Lower leg skin (tissue), 4 donors: ENCODE measurements around the gene DNAJC16. TPM values are rescaled to one million over a fixed set of nuclear protein-coding genes. Genes with fewer than 3 reads are reported as not detected.

Source experiments
- DNase-seq, 2 donors: peaks; one replicate each; pipeline ENCODE4 v3.0.0-alpha.2; 2019; ENCODE audit warnings: low spot score in 2 of 2
- H3K4me3 ChIP-seq: fragments of 200-600 bp; sonication (generic); 2 replicates; pipeline ENCODE4 v1.5.1; 2017; ENCODE audit warnings: mild to moderate bottlenecking, low read depth; ENCODE audit not compliant: poor library complexity, severe bottlenecking
- POLR2A ChIP-seq, 2 donors: fragments of 450-650 bp; IDR thresholded peaks; one replicate each; pipeline ENCODE4 v1.6.1; 2016 to 2017; ENCODE audit warnings: antibody characterized with exemption in 2 of 2, mild to moderate bottlenecking in 1 of 2, moderate library complexity in 1 of 2
- WGBS, 2 donors: methylation state at CpG; one replicate each; pipeline ENCODE4 v1.1.5; 2018; 5-methylcytosine and 5-hydroxymethylcytosine counted together
- intact Hi-C: fragments of 100-400 bp; cut with DNase I; formaldehyde crosslinking; loops from one replicate; pipeline ENCODE4 v1.15.0; 2023; ENCODE audit warnings: low total_unique reads
- total RNA-seq, 4 donors: library from RNA; depleted of rRNA; stranded (reverse); fragments of >200 nt; gene quantifications; one replicate each; pipeline ENCODE4 v1.1.0, GENCODE V29; 2016
- TF ChIP-seq, protein P1 (sequence below), 3 donors: fragments of 450-650 bp; IDR thresholded peaks; one replicate each; pipeline ENCODE4 v1.5.1; 2016; ENCODE audit warnings: antibody characterized with exemption in 3 of 3, mild to moderate bottlenecking in 3 of 3, moderate library complexity in 2 of 3

Gene DNAJC16
- total RNA-seq, 4 donors from 2014 or later, result 14.3 to 20.0 (median 19.7) TPM

DNA sequence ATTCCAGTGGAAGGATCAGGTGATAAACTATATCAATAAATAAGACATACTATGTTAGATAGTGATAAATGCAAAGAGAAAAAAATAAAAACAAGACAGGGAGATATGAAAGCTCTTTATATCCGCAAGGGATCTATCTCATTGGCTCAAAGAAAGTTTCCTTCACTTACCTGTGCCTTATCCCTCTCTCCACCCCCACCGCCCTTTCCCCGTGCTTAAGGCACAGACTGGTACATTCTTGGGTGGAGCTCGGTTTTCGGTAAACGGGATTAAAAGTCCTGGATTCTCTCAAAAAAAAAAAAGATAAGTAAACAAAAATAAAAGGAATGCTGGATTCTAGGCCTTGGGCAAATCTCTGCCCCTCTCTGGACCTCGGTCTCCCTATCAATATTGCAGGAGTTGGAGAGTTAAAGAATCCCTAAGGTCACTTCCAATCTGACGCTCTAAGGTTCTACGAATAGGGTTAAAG, 593 bp upstream of the DNAJC16 start:
- WGBS, 2 donors, result 8 to 10% methylated on average over 9 of the region's 9 CpGs
- peak overlapping the region; percentile 9 for H3K4me3 ChIP-seq
- DNase-seq, result peak; percentile 27 to 82
- intact Hi-C loops, result loop anchor here (5.0 kb wide), 1 partner anchor 231 kb away; the partner anchor contains the start of gene FBLIM1
- TF ChIP-seq, protein P1, sequence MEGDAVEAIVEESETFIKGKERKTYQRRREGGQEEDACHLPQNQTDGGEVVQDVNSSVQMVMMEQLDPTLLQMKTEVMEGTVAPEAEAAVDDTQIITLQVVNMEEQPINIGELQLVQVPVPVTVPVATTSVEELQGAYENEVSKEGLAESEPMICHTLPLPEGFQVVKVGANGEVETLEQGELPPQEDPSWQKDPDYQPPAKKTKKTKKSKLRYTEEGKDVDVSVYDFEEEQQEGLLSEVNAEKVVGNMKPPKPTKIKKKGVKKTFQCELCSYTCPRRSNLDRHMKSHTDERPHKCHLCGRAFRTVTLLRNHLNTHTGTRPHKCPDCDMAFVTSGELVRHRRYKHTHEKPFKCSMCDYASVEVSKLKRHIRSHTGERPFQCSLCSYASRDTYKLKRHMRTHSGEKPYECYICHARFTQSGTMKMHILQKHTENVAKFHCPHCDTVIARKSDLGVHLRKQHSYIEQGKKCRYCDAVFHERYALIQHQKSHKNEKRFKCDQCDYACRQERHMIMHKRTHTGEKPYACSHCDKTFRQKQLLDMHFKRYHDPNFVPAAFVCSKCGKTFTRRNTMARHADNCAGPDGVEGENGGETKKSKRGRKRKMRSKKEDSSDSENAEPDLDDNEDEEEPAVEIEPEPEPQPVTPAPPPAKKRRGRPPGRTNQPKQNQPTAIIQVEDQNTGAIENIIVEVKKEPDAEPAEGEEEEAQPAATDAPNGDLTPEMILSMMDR (IDR thresholded peaks at IDR 0.05), result no peak
- no peak for TF ChIP-seq POLR2A (IDR thresholded peaks at IDR 0.05)

DNA sequence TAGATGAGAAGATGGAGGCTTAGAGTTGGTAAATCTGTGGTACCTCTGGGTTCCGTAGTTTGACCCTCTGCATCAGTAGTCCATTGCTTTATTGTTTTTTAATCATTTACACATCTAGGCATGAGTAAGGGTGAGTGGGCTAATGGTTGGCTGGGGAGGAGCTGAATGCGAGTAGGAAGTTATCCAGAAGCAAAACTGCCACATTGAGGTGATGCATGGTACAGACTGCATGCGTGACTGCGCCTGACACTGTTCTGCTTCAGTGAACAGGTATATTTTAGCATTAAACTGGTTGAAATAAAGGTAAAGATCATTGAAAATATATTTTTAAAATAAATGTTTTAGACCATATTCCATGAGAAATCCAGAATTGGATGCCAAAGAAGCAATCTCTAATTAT, 4.4 kb downstream of the DNAJC16 start:
- no peak for TF ChIP-seq POLR2A (IDR thresholded peaks at IDR 0.05)
- TF ChIP-seq, protein P1 (IDR thresholded peaks at IDR 0.05), result no peak
- intact Hi-C loops, result no loop called here
- 96 to 98% methylated on average over 4 of the region's 4 CpGs for WGBS, 2 donors
- DNase-seq, result peak in 1 of 2 donors; percentile 21
- H3K4me3 ChIP-seq, result no peak overlapping the region

DNA sequence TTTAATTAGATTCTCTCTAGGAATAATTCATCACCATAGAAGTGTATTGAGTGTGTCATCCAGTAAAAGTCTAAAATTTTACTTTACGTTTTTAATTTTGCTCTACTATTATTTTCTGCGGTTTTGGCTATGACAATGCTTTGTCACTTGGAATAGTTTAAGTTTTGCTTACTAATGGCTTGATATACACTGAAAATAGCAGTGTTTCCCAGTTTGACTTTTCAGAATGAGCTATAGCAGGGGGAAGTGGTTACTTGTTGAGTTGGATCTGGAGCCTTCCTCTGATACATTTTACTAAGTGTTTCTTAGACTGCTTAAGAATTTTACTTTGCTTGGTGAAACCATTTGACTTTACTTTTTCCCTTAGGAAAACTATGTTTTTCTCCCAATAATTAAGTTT, 5.0 kb downstream of the DNAJC16 start:
- intact Hi-C loops, result no loop called here
- no peak for DNase-seq
- no peak overlapping the region for H3K4me3 ChIP-seq
- TF ChIP-seq, protein P1 (IDR thresholded peaks at IDR 0.05), result no peak
- TF ChIP-seq POLR2A (IDR thresholded peaks at IDR 0.05), result no peak
- 79 to 81% methylated on average over 2 of the region's 2 CpGs for WGBS, 2 donors

DNA sequence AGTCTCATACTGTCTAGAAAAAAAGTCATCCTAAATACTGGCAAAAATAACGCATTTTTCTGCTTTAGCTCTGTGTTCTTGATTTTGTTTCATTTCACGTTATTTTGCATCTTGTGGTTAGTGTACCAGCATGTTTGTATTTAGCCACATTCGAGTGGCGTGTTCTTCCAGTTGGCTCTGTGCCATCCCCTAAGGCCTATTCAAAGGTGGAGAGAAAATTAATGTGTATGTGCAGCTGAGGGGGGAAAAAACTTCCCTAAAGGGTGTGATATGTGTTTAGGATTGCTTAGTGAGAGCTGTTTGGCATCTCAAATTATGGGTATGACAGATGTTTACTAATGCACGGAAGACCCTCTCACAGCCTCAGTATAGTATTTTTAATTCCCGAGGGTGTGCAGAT, 12.1 kb downstream of the DNAJC16 start:
- intact Hi-C loops, result no loop called here
- TF ChIP-seq, protein P1 (IDR thresholded peaks at IDR 0.05), result no peak
- TF ChIP-seq POLR2A (IDR thresholded peaks at IDR 0.05), result no peak
- DNase-seq, result peak in 1 of 2 donors; percentile 8
- H3K4me3 ChIP-seq, result no peak overlapping the region
- 56 to 66% methylated on average over 6 of the region's 6 CpGs for WGBS, 2 donors

DNA sequence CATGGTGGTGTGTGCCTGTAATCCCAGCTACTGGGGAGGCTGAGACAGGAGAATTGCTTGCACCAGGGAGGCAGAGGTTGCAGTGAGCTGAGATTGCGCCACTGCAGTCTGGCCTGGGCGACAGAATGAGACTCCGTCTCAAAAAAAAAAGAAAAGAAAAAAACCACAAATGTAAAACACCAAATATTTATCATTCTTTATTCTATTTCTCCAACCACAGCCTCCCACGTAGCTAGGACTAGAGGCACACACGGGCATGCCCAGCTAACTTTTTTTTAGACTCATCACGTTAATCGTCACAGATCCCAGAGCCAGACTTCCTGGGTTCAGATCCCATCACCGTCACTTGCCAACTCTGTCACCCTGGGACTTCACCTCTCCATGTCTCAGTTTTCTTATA, 13.5 kb downstream of the DNAJC16 start:
- 88 to 92% methylated on average over 8 of the region's 8 CpGs for WGBS, 2 donors
- no peak for TF ChIP-seq POLR2A (IDR thresholded peaks at IDR 0.05)
- TF ChIP-seq, protein P1 (IDR thresholded peaks at IDR 0.05), result no peak
- no peak overlapping the region for H3K4me3 ChIP-seq
- intact Hi-C loops, result no loop called here
- DNase-seq, result peak in 1 of 2 donors; percentile 34

DNA sequence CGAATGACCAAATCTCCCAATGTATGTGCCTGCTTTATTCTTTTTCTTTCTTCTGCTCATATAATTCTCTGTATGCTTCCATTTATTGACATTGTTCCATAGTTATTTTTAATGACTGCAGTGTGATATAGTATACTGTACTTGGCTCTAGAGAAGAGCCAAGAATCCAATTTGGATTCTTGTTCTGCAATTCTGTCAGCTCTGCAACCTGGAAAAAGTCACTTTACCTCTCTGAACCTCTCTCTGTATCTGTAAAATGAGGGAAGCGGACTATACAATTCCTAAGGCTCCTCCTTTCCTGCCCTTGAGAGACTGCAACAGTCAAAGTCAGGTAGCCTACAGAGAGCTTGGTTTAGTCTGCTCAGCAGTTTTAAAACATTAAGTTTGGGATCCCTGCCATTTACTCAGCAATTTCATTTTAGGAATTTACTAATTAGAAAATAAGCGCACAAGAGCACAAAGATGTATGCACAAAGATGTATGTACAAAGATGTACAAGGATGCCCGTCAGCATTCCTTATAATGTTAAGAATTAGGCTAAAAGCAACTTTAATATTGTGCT, 14.7 kb downstream of the DNAJC16 start:
- WGBS, 2 donors, result 96% methylated on average over 4 of the region's 4 CpGs
- intact Hi-C loops, result no loop called here
- TF ChIP-seq POLR2A (IDR thresholded peaks at IDR 0.05), result no peak
- TF ChIP-seq, protein P1 (IDR thresholded peaks at IDR 0.05), result no peak
- no peak for DNase-seq
- H3K4me3 ChIP-seq, result no peak overlapping the region
